DMS 273 (cell line): ENCODE results near the gene SETBP1.

ENCODE experiments used
- DNase-seq: peaks from one replicate; lab custom pipeline; 2025; ENCODE audit not compliant: unreplicated experiment; lab: John Stamatoyannopoulos, UW

Gene SETBP1

GRCh38 chr18:44811572-44812125 lies 131.0 kb downstream of the SETBP1 start:
- peak; percentile 31 for DNase-seq

- no peak for DNase-seq
Measured at GRCh38 chr18:44812426-44812825, 131.7 kb downstream of the SETBP1 start.

GRCh38 chr18:44813586-44813985 lies 132.9 kb downstream of the SETBP1 start:
- no peak for DNase-seq

GRCh38 chr18:44815108-44815507 lies 134.4 kb downstream of the SETBP1 start:
- DNase-seq: no peak

GRCh38 chr18:44816050-44816449 lies 135.4 kb downstream of the SETBP1 start:
- no peak for DNase-seq

- no peak for DNase-seq
Measured at GRCh38 chr18:44816477-44816876, 135.8 kb downstream of the SETBP1 start.

- no peak for DNase-seq
Measured at GRCh38 chr18:44817831-44818473, 137.3 kb downstream of the SETBP1 start.

GRCh38 chr18:44818668-44819403 lies 138.1 kb downstream of the SETBP1 start:
- DNase-seq: no peak

- DNase-seq: no peak
Measured at GRCh38 chr18:44819944-44820510, 139.3 kb downstream of the SETBP1 start.

- DNase-seq: no peak
Measured at GRCh38 chr18:44821924-44822323, 141.2 kb downstream of the SETBP1 start.

- no peak for DNase-seq
Measured at GRCh38 chr18:44823286-44823685, 142.6 kb downstream of the SETBP1 start.

- peak; percentile 8 for DNase-seq
Measured at GRCh38 chr18:44823782-44824181, 143.1 kb downstream of the SETBP1 start.

- peak; percentile 28 for DNase-seq
Measured at GRCh38 chr18:44824884-44825283, 144.2 kb downstream of the SETBP1 start.

- peak; percentile 86 for DNase-seq
Measured at GRCh38 chr18:44826418-44827259, 146.0 kb downstream of the SETBP1 start.

GRCh38 chr18:44828080-44828479 lies 147.4 kb downstream of the SETBP1 start:
- no peak for DNase-seq

- DNase-seq: no peak
Measured at GRCh38 chr18:44830581-44830980, 149.9 kb downstream of the SETBP1 start.

- DNase-seq: no peak
Measured at GRCh38 chr18:44833786-44834185, 153.1 kb downstream of the SETBP1 start.

- DNase-seq: peak; percentile 84
Measured at GRCh38 chr18:44834867-44835469, 154.3 kb downstream of the SETBP1 start.

GRCh38 chr18:44835703-44836102 lies 155.0 kb downstream of the SETBP1 start:
- peak; percentile 6 for DNase-seq

GRCh38 chr18:44836263-44836662 lies 155.6 kb downstream of the SETBP1 start:
- DNase-seq: no peak
